Jurkat, Clone E6-1 (cell line): ENCODE data around the gene MTERF1.
"Not testable (repeated sequence)": the region's sequence is repeated elsewhere in the genome, so short reads cannot be mapped to it uniquely, and the experiment has no call there.

Experiments
- DNase-seq: peaks from one replicate; pipeline ENCODE4 v3.0.0-alpha.2; 2011; ENCODE audit warnings: low read depth, low spot score
- H3K4me3 ChIP-seq: 2 replicates; pipeline ENCODE4 v1.5.1; 2011; ENCODE audit warnings: mild to moderate bottlenecking, low read length, control low read depth, moderate library complexity

The MTERF1 gene

DNA sequence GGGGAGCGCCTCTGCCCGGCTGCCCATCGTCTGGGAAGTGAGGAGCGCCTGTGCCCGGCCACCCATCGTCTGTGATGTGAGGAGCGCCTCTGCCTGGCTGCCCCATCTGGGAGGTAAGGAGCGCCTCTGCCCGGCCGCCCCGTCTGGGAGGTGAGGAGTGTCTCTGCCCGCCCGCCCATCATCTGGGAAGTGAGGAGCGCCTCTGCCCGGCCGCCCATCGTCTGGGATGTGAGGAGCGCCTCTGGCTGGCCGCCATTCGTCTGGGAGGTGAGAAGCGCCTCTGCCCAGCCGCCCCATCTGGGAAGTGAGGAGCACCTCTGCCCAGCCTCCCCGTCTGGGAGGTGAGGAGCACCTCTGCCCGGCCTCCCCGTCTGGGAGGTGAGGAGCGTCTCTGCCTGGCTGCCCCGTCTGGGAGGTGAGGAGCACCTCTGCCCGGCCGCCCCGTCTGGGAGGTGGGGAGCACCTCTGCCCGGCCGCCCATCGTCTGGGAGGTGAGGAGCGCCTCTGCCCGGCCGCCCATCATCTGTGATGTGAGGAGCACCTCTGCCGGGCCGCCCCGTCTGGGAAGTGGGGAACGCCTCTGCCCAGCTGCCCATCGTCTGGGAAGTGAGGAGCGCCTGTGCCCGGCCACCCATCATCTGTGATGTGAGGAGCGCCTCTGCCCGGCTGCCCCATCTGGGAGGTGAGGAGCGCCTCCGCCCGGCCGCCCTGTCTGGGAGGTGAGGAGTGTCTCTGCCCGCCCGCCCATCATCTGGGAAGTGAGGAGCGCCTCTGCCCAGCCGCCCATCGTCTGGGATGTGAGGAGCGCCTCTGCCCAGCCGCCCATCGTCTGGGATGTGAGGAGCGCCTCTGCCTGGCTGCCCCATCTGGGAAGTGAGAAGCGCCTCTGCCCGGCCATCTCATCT, 8.0 kb upstream of the MTERF1 start:
- DNase-seq, H3K4me3 ChIP-seq: not testable (repeated sequence)

- DNase-seq, H3K4me3 ChIP-seq: not testable (repeated sequence)
These were observed 7.1 kb upstream of the MTERF1 start for GRCh38 chr7:91887336-91888213.

DNA sequence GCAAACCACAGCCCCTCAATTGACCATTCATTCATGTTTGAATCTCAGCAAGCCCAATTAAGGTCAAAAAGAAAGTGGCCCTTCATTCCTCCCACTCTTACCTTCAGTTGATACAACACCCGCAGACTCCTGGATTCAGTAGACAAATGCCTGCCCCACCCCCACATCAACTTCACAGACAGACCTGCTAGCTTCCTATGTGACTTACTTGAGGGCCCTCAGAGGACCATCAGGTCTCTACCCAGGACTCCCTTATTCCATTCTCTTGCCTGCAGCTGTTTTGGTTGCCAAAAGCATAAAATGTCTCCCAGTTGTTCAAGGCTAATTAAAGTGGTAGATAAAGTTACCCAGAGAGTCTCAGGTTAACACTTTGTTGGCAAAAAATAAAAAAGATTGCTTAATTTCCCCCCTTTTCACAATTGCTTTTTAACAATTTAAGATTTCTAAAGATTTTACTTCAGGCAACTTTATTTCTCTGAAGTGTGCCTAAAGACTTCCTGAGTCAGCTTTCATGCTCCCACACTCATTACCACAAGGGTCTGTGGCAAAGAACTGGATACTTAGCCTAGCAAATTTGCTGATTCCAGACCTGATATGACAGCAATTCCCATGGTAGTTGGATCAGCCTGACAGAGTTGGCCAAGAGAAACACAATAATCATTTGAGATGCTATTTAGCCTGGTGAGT, 3.3 kb upstream of the MTERF1 start:
- H3K4me3 ChIP-seq = no peak overlapping the region
- DNase-seq = peak; percentile 35

- peak; percentile 11 for DNase-seq
These were observed 488 bp downstream of the MTERF1 start for GRCh38 chr7:91880016-91880412.

GRCh38 chr7:91876391-91877133, 3.9 kb downstream of the MTERF1 start:
- no peak overlapping the region for H3K4me3 ChIP-seq
- no peak for DNase-seq

More at GRCh38 chr7:91880016-91880412, 488 bp downstream of the MTERF1 start:
- peak overlapping the region; percentile 84 for H3K4me3 ChIP-seq

- H3K4me3 ChIP-seq = no peak overlapping the region
- no peak for DNase-seq
These were observed 4.7 kb downstream of the MTERF1 start for GRCh38 chr7:91875851-91876250.

- no peak overlapping the region for H3K4me3 ChIP-seq
- no peak for DNase-seq
These were observed 7.6 kb downstream of the MTERF1 start for GRCh38 chr7:91872928-91873327.

DNA sequence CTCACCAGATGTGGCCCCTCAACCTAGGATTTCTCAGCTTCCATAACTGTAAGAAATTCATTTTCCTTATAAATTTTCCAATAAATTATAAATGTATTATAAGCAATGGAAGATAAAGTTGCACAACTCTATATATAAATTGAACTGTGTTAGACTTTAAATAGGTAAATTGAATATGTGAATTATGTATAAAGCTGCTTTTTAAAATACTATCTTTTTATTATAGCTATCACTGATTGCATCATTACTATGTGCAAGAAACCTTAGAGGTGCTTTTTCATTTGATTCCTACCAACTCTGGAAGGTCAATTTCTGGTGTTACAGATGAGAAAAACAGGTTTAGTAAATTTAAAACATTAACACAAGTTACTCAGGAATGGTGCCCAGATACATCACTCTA, 8.4 kb downstream of the MTERF1 start:
- DNase-seq = no peak
- H3K4me3 ChIP-seq = no peak overlapping the region

DNA sequence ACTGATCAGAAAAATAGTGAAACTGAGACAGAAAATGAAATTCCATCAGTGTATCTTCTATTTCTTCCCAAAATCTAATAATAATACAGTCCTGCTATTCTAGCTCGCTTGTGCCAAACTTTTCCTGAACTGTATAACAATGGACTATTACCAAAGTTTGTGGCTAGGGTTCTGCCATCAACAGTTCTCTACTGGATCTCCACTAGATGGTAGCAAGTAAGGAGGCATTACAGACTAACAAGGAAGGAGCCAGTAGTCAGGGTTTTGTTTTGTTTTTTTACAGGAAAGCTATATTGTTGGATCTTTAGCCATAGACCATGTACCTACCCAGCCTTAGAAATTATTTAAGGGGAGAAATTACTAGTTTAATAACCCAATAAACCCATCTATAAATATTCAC, 10.8 kb downstream of the MTERF1 start:
- H3K4me3 ChIP-seq = no peak overlapping the region
- no peak for DNase-seq

DNA sequence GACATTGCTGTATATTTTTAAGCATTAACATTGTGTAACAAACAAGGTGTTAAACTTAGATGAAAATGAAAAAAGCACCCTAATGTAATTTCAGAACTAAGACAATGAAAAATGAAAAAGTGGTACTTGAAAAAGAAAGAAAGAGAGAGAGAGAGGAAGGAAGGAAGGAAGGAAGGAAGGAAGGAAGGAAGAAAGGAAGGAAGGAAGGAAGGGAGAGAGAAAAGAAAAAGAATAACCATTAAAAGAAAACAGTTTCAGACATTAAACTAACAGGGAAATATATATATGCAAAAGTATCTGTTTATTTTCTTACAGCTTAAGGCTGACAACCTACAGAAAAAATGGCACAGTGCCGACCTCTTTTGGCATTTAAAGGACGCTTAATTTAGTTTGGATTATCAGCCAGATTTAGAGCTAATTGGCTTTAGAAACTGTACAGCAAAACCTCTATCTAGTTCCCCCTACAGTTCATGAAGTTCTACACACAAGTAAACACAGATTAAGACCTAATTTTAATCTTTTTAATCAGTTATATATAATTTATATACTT, 13.8 kb downstream of the MTERF1 start:
- H3K4me3 ChIP-seq = no peak overlapping the region
- DNase-seq = no peak

GRCh38 chr7:91865511-91865910, 15.0 kb downstream of the MTERF1 start:
- DNase-seq = no peak
- H3K4me3 ChIP-seq = no peak overlapping the region

DNA sequence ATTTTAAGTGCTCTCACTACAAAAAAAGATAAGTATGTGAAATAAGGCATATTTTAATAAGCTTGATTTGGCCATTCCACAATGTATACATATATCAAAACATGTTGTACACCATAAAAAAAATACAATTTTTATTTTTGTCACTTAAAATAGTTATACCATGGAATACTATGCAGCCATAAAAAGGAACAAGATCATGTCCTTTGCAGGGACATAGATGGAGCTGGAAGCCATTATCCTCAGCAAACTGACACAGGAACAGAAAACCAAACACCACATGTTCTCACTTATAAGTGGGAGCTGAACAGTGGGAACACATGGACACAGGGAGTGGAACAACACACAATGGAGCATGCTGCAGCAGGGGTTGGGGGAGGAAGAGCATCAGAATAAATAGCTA, 15.9 kb downstream of the MTERF1 start:
- not testable (repeated sequence) for DNase-seq, H3K4me3 ChIP-seq

GRCh38 chr7:91864070-91864469, 16.4 kb downstream of the MTERF1 start:
- no peak overlapping the region for H3K4me3 ChIP-seq
- no peak for DNase-seq

DNA sequence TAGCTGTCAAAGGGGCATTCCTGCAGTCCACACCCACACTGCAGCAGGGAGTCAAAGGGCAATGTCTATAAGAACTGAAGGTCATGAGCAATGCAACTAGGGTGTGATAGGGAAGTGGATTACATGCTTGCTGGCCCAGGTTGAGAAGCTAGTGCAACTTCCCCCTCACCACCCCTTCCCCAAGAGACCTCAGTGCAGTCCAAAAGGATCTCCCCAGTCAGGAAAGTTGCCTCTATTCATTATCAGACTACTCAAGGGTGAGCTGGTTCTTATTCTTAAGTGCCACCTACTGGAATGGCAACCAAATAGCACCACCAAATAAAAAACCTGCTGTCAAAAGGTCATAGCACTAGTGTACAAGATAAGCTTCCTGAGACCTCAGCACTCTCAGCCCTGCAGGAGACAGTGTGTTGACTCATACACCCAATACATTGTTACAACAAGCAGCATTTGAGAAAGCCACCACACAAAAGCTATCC, 28.2 kb downstream of the MTERF1 start:
- H3K4me3 ChIP-seq = no peak overlapping the region
- DNase-seq = peak; percentile 32

- H3K4me3 ChIP-seq = no peak overlapping the region
- DNase-seq = no peak
These were observed 30.0 kb downstream of the MTERF1 start for GRCh38 chr7:91850455-91850854.

DNA sequence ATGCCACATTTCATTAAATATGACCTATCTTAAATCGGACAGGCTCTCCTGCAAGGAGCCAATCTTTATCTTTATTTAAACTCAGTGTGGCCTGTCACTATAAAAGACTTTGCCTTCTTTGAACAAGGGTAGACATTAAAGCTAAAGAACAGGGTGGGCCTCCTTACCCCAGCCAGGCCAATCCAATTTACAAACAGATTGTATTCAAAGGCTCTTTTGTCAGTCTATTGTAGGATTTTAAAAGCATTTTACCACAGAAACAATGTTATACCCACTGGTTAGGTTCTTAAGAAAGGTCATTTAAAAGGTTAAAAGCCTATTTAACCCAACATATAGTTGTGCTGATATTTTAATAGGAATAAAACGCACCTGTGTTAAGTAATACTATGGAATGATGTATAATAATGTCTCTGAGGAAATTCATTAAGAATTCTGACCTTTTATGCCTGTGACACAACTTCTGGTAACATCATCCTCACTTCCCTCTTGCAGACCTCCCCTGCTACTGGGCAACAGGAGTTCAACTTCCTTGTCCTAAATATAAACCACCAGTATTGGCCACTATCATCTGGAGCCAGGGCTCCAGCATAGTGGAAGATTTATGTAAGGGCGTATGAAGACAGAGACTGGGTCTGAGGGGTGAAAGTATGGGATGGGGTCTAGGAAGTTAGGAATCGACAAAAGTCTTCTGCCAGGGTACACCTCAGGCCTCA, 32.5 kb downstream of the MTERF1 start:
- DNase-seq = no peak
- H3K4me3 ChIP-seq = no peak overlapping the region

GRCh38 chr7:91847231-91847630, 33.3 kb downstream of the MTERF1 start:
- H3K4me3 ChIP-seq = no peak overlapping the region
- DNase-seq = no peak

GRCh38 chr7:91846436-91846835, 34.1 kb downstream of the MTERF1 start:
- DNase-seq = no peak
- H3K4me3 ChIP-seq = no peak overlapping the region
